ENCODE measurements around the gene SETD5. TPM values are rescaled to one million over a fixed set of nuclear protein-coding genes. Genes with fewer than 3 reads are reported as not detected.

SETD5 gene
- total RNA-seq, 2 donors from 2014 or later: 261 to 289 TPM

GRCh38 chr3:9474482-9474881 is 77.1 kb downstream of the SETD5 start:
- Histone ChIP-seq H3K4me1 (ENCODE audit: control insufficient read depth, insufficient read depth, low read length) (no peaks in the 10 kb centered on the region), H3K27me3 (ENCODE audit: control insufficient read depth, insufficient read depth, low read length, poor library complexity, severe bottlenecking) (no peaks in the 10 kb centered on the region), H3K4me3 (ENCODE audit: low read length) (no peak overlapping the region), H3K9me3 (ENCODE audit: control insufficient read depth, low read length) (no peaks in the 10 kb centered on the region), H3K9ac (ENCODE audit: extremely low read depth, low read length, poor library complexity, severe bottlenecking) (no peak overlapping the region), H3K27ac (ENCODE audit: low read depth, low read length) (no peak overlapping the region), H3K36me3 (ENCODE audit: control insufficient read depth, insufficient read depth, low read length) (peaks cover 96% of the 10 kb centered on the region)
- no peak for DNase-seq
- no peaks in the 10 kb centered on the region for H3K9me3 Mint-ChIP-seq
- H3K36me3 Mint-ChIP-seq (ENCODE audit: low read depth): peaks cover 87% of the 10 kb centered on the region
- TF ChIP-seq CTCF (conservative IDR thresholded peaks at IDR 0.05): no peak
- no peak overlapping the region for H3K27ac Mint-ChIP-seq
- H3K27me3 Mint-ChIP-seq (ENCODE audit: insufficient read depth): no peaks in the 10 kb centered on the region
- no peak overlapping the region for H3K4me3 Mint-ChIP-seq
- WGBS, 2 experiments (ENCODE audit: insufficient coverage in 1 of 2, insufficient read length in 1 of 2): 95 to 100% methylated on average over 3 to 6 of the region's 6 CpGs
- no peaks in the 10 kb centered on the region for H3K4me1 Mint-ChIP-seq

GRCh38 chr3:9476935-9477334 is 79.5 kb downstream of the SETD5 start:
- Mint-ChIP-seq H3K4me1 (no peaks in the 10 kb centered on the region), H3K27ac (no peak overlapping the region), H3K36me3 (ENCODE audit: low read depth) (peaks cover 88% of the 10 kb centered on the region), H3K4me3 (no peak overlapping the region), H3K9me3 (no peaks in the 10 kb centered on the region), H3K27me3 (ENCODE audit: insufficient read depth) (no peaks in the 10 kb centered on the region)
- Histone ChIP-seq H3K4me3 (ENCODE audit: low read length) (no peak overlapping the region), H3K4me1 (ENCODE audit: control insufficient read depth, insufficient read depth, low read length) (no peaks in the 10 kb centered on the region), H3K27ac (ENCODE audit: low read depth, low read length) (no peak overlapping the region), H3K36me3 (ENCODE audit: control insufficient read depth, insufficient read depth, low read length) (peaks cover 92% of the 10 kb centered on the region), H3K9me3 (ENCODE audit: control insufficient read depth, low read length) (no peaks in the 10 kb centered on the region), H3K27me3 (ENCODE audit: control insufficient read depth, insufficient read depth, low read length, poor library complexity, severe bottlenecking) (no peaks in the 10 kb centered on the region), H3K9ac (ENCODE audit: extremely low read depth, low read length, poor library complexity, severe bottlenecking) (no peak overlapping the region)
- 96% methylated on average over 4 to 5 of the region's 5 CpGs for WGBS, 2 experiments (ENCODE audit: insufficient coverage in 1 of 2, insufficient read length in 1 of 2)
- no peak for TF ChIP-seq CTCF (conservative IDR thresholded peaks at IDR 0.05)
- DNase-seq: no peak

GRCh38 chr3:9480265-9480664 is 82.8 kb downstream of the SETD5 start:
- no peak overlapping the region for H3K27ac Mint-ChIP-seq
- no peaks in the 10 kb centered on the region for H3K4me1 Mint-ChIP-seq
- Histone ChIP-seq H3K27ac (ENCODE audit: low read depth, low read length) (no peak overlapping the region), H3K4me1 (ENCODE audit: control insufficient read depth, insufficient read depth, low read length) (no peaks in the 10 kb centered on the region), H3K36me3 (ENCODE audit: control insufficient read depth, insufficient read depth, low read length) (peaks cover 82% of the 10 kb centered on the region), H3K4me3 (ENCODE audit: low read length) (no peak overlapping the region), H3K9me3 (ENCODE audit: control insufficient read depth, low read length) (no peaks in the 10 kb centered on the region), H3K9ac (ENCODE audit: extremely low read depth, low read length, poor library complexity, severe bottlenecking) (no peak overlapping the region), H3K27me3 (ENCODE audit: control insufficient read depth, insufficient read depth, low read length, poor library complexity, severe bottlenecking) (no peaks in the 10 kb centered on the region)
- H3K27me3 Mint-ChIP-seq (ENCODE audit: insufficient read depth): no peaks in the 10 kb centered on the region
- no peak overlapping the region for H3K4me3 Mint-ChIP-seq
- no peak for DNase-seq
- WGBS, 2 experiments (ENCODE audit: insufficient coverage in 1 of 2, insufficient read length in 1 of 2): no CpG with 5 or more reads among the region's 1 CpG
- H3K36me3 Mint-ChIP-seq (ENCODE audit: low read depth): peaks cover 80% of the 10 kb centered on the region
- no peak for TF ChIP-seq CTCF (conservative IDR thresholded peaks at IDR 0.05)
- H3K9me3 Mint-ChIP-seq: no peaks in the 10 kb centered on the region

Data from endodermal cell (in vitro differentiated cells).